ENCODE results near the gene ADAMTSL4. TPM values are rescaled to one million over a fixed set of nuclear protein-coding genes. Genes with fewer than 3 reads are reported as not detected.

The ADAMTSL4 gene
- total and polyA plus RNA-seq, 10 donors: 2.8 to 19.1 (median 11.1) TPM

DNA sequence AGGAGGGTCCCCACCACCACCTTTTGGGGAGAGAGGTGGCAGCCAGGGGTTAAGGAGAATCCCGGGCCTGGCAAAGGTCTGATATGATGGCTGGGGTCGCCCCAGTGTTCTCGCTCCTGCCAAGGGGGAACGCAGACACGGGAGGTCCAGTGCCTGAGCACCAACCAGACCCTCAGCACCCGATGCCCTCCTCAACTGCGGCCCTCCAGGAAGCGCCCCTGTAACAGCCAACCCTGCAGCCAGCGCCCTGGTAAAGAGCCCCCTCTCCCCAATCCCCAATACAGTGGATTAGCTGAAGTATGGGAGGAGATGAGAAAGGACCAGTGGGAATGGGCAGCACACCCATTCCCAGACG is 10.4 kb downstream of the ADAMTSL4 start:
- Histone ChIP-seq H3K4me1 (peaks cover 33 to 90% (median 65%) of the 10 kb centered on the region in 6 donors), H3K4me3 (peak overlapping the region in 4 of 8 donors; percentile 21 to 78 (median 50)), H3K27me3 (replicated peaks in 1 of 7) (no peaks in the 10 kb centered on the region), H3K9me3 (no peaks in the 10 kb centered on the region), H3K27ac (peak overlapping the region in 7 of 8 donors; percentile 60 to 100 (median 100)), H3K36me3 (peaks cover 0 to 33% (median 0%) of the 10 kb centered on the region in 6 donors)
- 70 to 76% (median 73%) methylated on average over 10 of the region's 10 CpGs for WGBS, 5 donors
- TF ChIP-seq POLR2A (IDR thresholded peaks at IDR 0.05): no peak
- no peak for TF ChIP-seq POLR2AphosphoS5 (IDR thresholded peaks at IDR 0.05)
- TF ChIP-seq, protein P1, sequence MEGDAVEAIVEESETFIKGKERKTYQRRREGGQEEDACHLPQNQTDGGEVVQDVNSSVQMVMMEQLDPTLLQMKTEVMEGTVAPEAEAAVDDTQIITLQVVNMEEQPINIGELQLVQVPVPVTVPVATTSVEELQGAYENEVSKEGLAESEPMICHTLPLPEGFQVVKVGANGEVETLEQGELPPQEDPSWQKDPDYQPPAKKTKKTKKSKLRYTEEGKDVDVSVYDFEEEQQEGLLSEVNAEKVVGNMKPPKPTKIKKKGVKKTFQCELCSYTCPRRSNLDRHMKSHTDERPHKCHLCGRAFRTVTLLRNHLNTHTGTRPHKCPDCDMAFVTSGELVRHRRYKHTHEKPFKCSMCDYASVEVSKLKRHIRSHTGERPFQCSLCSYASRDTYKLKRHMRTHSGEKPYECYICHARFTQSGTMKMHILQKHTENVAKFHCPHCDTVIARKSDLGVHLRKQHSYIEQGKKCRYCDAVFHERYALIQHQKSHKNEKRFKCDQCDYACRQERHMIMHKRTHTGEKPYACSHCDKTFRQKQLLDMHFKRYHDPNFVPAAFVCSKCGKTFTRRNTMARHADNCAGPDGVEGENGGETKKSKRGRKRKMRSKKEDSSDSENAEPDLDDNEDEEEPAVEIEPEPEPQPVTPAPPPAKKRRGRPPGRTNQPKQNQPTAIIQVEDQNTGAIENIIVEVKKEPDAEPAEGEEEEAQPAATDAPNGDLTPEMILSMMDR (IDR thresholded peaks at IDR 0.05 in 8 of 11, conservative IDR thresholded peaks at IDR 0.05 in 3 of 11): no peak
- peak; percentile 82 for DNase-seq
- intact Hi-C loops (cut with DNase I; ENCODE audit: low total_unique reads): loop anchor here (2.0 kb wide), 1 partner anchor 61 kb away; no protein-coding TSS in a partner anchor

DNA sequence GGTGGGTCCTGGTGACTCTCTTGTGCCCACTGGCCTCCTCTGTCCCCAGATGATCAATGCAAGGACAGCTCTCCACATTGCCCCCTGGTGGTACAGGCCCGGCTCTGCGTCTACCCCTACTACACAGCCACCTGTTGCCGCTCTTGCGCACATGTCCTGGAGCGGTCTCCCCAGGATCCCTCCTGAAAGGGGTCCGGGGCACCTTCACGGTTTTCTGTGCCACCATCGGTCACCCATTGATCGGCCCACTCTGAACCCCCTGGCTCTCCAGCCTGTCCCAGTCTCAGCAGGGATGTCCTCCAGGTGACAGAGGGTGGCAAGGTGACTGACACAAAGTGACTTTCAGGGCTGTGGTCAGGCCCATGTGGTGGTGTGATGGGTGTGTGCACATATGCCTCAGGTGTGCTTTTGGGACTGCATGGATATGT is 10.8 kb downstream of the ADAMTSL4 start:
- Histone ChIP-seq H3K4me1 (peaks cover 37 to 93% (median 69%) of the 10 kb centered on the region in 6 donors), H3K27me3 (replicated peaks in 1 of 7) (no peaks in the 10 kb centered on the region), H3K4me3 (peak overlapping the region in 5 of 8 donors; percentile 7 to 78 (median 54)), H3K27ac (peak overlapping the region in 7 of 8 donors; percentile 99 to 100 (median 100)), H3K9me3 (no peaks in the 10 kb centered on the region), H3K36me3 (peaks cover 0 to 29% (median 0%) of the 10 kb centered on the region in 6 donors)
- TF ChIP-seq, protein P1 (IDR thresholded peaks at IDR 0.05 in 8 of 11, conservative IDR thresholded peaks at IDR 0.05 in 3 of 11): peak; percentile 80 to 97 (median 92)
- TF ChIP-seq POLR2AphosphoS5 (IDR thresholded peaks at IDR 0.05) (peak; percentile 67 to 75 (median 67)), POLR2A (IDR thresholded peaks at IDR 0.05) (no peak)
- WGBS, 5 donors: 18 to 27% (median 22%) methylated on average over 4 to 9 of the region's 9 CpGs
- DNase-seq: peak; percentile 93
- intact Hi-C loops (cut with DNase I; ENCODE audit: low total_unique reads): loop anchor here (2.0 kb wide), 1 partner anchor 61 kb away; no protein-coding TSS in a partner anchor

DNA sequence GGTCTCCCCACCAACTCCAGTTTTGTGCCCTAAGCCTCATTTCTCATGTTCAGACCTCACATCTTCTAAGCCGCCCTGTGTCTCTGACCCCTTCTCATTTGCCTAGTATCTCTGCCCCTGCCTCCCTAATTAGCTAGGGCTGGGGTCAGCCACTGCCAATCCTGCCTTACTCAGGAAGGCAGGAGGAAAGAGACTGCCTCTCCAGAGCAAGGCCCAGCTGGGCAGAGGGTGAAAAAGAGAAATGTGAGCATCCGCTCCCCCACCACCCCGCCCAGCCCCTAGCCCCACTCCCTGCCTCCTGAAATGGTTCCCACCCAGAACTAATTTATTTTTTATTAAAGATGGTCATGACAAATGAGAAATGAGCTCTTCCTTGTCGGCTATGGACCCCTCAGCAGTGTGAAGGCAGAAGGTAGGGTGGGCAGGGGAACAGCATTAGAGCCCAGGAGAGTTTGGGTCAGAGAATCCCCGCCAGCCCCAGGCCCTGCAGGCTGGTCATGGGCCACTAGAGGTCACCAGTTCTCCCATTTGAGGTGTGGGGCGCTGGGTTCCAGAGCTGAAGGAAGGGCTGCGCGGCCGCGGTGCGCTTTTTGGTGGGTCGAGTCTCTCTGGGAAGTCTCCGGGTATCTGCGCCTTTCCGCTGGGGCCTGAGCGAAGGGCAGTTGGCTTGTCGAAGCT is 11.5 kb downstream of the ADAMTSL4 start:
- H3K36me3 ChIP-seq: peaks cover 0 to 22% (median 0%) of the 10 kb centered on the region in 6 donors
- no peaks in the 10 kb centered on the region for H3K27me3 ChIP-seq (replicated peaks in 1 of 7)
- no peaks in the 10 kb centered on the region for H3K9me3 ChIP-seq
- peak overlapping the region; percentile 93 to 100 (median 100) for H3K27ac ChIP-seq
- 16 to 58% (median 16%) methylated on average over 5 to 17 of the region's 17 CpGs for WGBS, 5 donors
- TF ChIP-seq, protein P1 (IDR thresholded peaks at IDR 0.05 in 8 of 11, conservative IDR thresholded peaks at IDR 0.05 in 3 of 11): peak; percentile 81 to 95 (median 90)
- TF ChIP-seq POLR2AphosphoS5 (IDR thresholded peaks at IDR 0.05): no peak
- intact Hi-C loops (cut with DNase I; ENCODE audit: low total_unique reads): loop anchor here (2.0 kb wide), 1 partner anchor 60 kb away; no protein-coding TSS in a partner anchor
- H3K4me3 ChIP-seq: peak overlapping the region; percentile 28 to 78 (median 54)
- peaks cover 44 to 100% (median 76%) of the 10 kb centered on the region in 6 donors for H3K4me1 ChIP-seq
- peak; percentile 97 for DNase-seq

Data from spleen (tissue), 11 donors.